ENCODE measurements around the gene GPBAR1.
A peak's percentile ranks its signal among the peaks of the same experiment; 100 is the strongest.

Gene GPBAR1

GRCh38 chr2:218290316-218291261 lies 29.8 kb downstream of the GPBAR1 start:
- no peak overlapping the region for H3K4me3 ChIP-seq
- H3K36me3 ChIP-seq (replicated peaks): no peaks in the 10 kb centered on the region
- peaks cover 25% of the 10 kb centered on the region for H3K4me1 ChIP-seq
- no peaks in the 10 kb centered on the region for H3K27me3 ChIP-seq (ENCODE audit: low read depth)
- in situ Hi-C loops (cut with MboI; ENCODE audit: low sequenced_read_pairs): loop anchor here (25.0 kb wide), 1 partner anchor 372 kb away; the partner anchor contains the start of genes BCS1L, RNF25, STK36 and ZNF142
- DNase-seq (ENCODE audit: low spot score in 2 of 2): no peak
- no peaks in the 10 kb centered on the region for H3K9me3 ChIP-seq

- in situ Hi-C loops (cut with MboI; ENCODE audit: low sequenced_read_pairs): loop anchor here (25.0 kb wide), 1 partner anchor 371 kb away; the partner anchor contains the start of genes BCS1L, RNF25, STK36 and ZNF142
- DNase-seq (ENCODE audit: low spot score in 2 of 2): no peak
- H3K9me3 ChIP-seq: no peaks in the 10 kb centered on the region
Measured at GRCh38 chr2:218291318-218292047, 30.7 kb downstream of the GPBAR1 start.

GRCh38 chr2:218292048-218293014 lies 31.5 kb downstream of the GPBAR1 start, which contains the start of gene TMBIM1:
Gene TMBIM1 (minus strand): TSS chr2:218292503. CDS start chr2:218282141, 10,362 bp downstream.
- H3K4me1 ChIP-seq: peaks cover 20% of the 10 kb centered on the region

More at GRCh38 chr2:218291318-218292047, 30.7 kb downstream of the GPBAR1 start:
- H3K4me3 ChIP-seq: peak overlapping the region; percentile 71
- H3K4me1 ChIP-seq: peaks cover 25% of the 10 kb centered on the region
- no peaks in the 10 kb centered on the region for H3K36me3 ChIP-seq (replicated peaks)
- no peaks in the 10 kb centered on the region for H3K27me3 ChIP-seq (ENCODE audit: low read depth)

GRCh38 chr2:218293715-218294429 lies 33.1 kb downstream of the GPBAR1 start:
- H3K4me1 ChIP-seq: peaks cover 18% of the 10 kb centered on the region
- H3K9me3 ChIP-seq: no peaks in the 10 kb centered on the region
- no peak for DNase-seq (ENCODE audit: low spot score in 2 of 2)
- in situ Hi-C loops (cut with MboI; ENCODE audit: low sequenced_read_pairs): loop anchor here (25.0 kb wide), 1 partner anchor 368 kb away; the partner anchor contains the start of genes BCS1L, RNF25, STK36 and ZNF142
- H3K36me3 ChIP-seq (replicated peaks): no peaks in the 10 kb centered on the region
- no peaks in the 10 kb centered on the region for H3K27me3 ChIP-seq (ENCODE audit: low read depth)
- H3K4me3 ChIP-seq: no peak overlapping the region

More at GRCh38 chr2:218292048-218293014, 31.5 kb downstream of the GPBAR1 start, which contains the start of gene TMBIM1:
- Histone ChIP-seq H3K9me3 (no peaks in the 10 kb centered on the region), H3K27me3 (ENCODE audit: low read depth) (no peaks in the 10 kb centered on the region), H3K36me3 (replicated peaks) (no peaks in the 10 kb centered on the region), H3K4me3 (peak within 1 kb of the TSS; percentile 71)
- in situ Hi-C loops (cut with MboI; ENCODE audit: low sequenced_read_pairs): loop anchor here (25.0 kb wide), 1 partner anchor 370 kb away; the partner anchor contains the start of genes BCS1L, RNF25, STK36 and ZNF142
- DNase-seq (ENCODE audit: low spot score in 2 of 2): peak; percentile 68 to 81

GRCh38 chr2:218294430-218295022 lies 33.7 kb downstream of the GPBAR1 start:
- no peak for DNase-seq (ENCODE audit: low spot score in 2 of 2)
- no peak overlapping the region for H3K4me3 ChIP-seq
- H3K9me3 ChIP-seq: no peaks in the 10 kb centered on the region
- H3K36me3 ChIP-seq (replicated peaks): no peaks in the 10 kb centered on the region
- in situ Hi-C loops (cut with MboI; ENCODE audit: low sequenced_read_pairs): loop anchor here (25.0 kb wide), 1 partner anchor 368 kb away; the partner anchor contains the start of genes BCS1L, RNF25, STK36 and ZNF142
- peaks cover 18% of the 10 kb centered on the region for H3K4me1 ChIP-seq
- no peaks in the 10 kb centered on the region for H3K27me3 ChIP-seq (ENCODE audit: low read depth)

GRCh38 chr2:218295029-218295428 lies 34.2 kb downstream of the GPBAR1 start:
- no peaks in the 10 kb centered on the region for H3K9me3 ChIP-seq
- in situ Hi-C loops (cut with MboI; ENCODE audit: low sequenced_read_pairs): loop anchor here (25.0 kb wide), 1 partner anchor 367 kb away; the partner anchor contains the start of genes BCS1L, RNF25, STK36 and ZNF142
- peaks cover 15% of the 10 kb centered on the region for H3K4me1 ChIP-seq
- no peaks in the 10 kb centered on the region for H3K36me3 ChIP-seq (replicated peaks)
- no peak overlapping the region for H3K4me3 ChIP-seq
- DNase-seq (ENCODE audit: low spot score in 2 of 2): no peak
- H3K27me3 ChIP-seq (ENCODE audit: low read depth): no peaks in the 10 kb centered on the region

GRCh38 chr2:218296200-218296599 lies 35.4 kb downstream of the GPBAR1 start:
- DNase-seq (ENCODE audit: low spot score in 2 of 2): no peak
- Histone ChIP-seq H3K27me3 (ENCODE audit: low read depth) (no peaks in the 10 kb centered on the region), H3K9me3 (no peaks in the 10 kb centered on the region), H3K4me3 (no peak overlapping the region), H3K36me3 (replicated peaks) (no peaks in the 10 kb centered on the region), H3K4me1 (peaks cover 11% of the 10 kb centered on the region)
- in situ Hi-C loops (cut with MboI; ENCODE audit: low sequenced_read_pairs): loop anchor here (25.0 kb wide), 1 partner anchor 366 kb away; the partner anchor contains the start of genes BCS1L, RNF25, STK36 and ZNF142

- no peaks in the 10 kb centered on the region for H3K9me3 ChIP-seq
- in situ Hi-C loops (cut with MboI; ENCODE audit: low sequenced_read_pairs): loop anchor here (25.0 kb wide), 1 partner anchor 365 kb away; the partner anchor contains the start of genes BCS1L, RNF25, STK36 and ZNF142
- peaks cover 11% of the 10 kb centered on the region for H3K4me1 ChIP-seq
- no peaks in the 10 kb centered on the region for H3K27me3 ChIP-seq (ENCODE audit: low read depth)
- H3K4me3 ChIP-seq: no peak overlapping the region
- no peaks in the 10 kb centered on the region for H3K36me3 ChIP-seq (replicated peaks)
- no peak for DNase-seq (ENCODE audit: low spot score in 2 of 2)
Measured at GRCh38 chr2:218296847-218297246, 36.0 kb downstream of the GPBAR1 start.

- H3K4me3 ChIP-seq: no peak overlapping the region
- peaks cover 6% of the 10 kb centered on the region; the same call in 1 of the 2 replicates for H3K4me1 ChIP-seq
- no peaks in the 10 kb centered on the region for H3K27me3 ChIP-seq (ENCODE audit: low read depth)
- no peak for DNase-seq (ENCODE audit: low spot score in 2 of 2)
- H3K36me3 ChIP-seq (replicated peaks): no peaks in the 10 kb centered on the region
- H3K9me3 ChIP-seq: no peaks in the 10 kb centered on the region
- in situ Hi-C loops (cut with MboI; ENCODE audit: low sequenced_read_pairs): loop anchor here (25.0 kb wide), 1 partner anchor 364 kb away; the partner anchor contains the start of genes BCS1L, RNF25, STK36 and ZNF142
Measured at GRCh38 chr2:218298314-218298875, 37.6 kb downstream of the GPBAR1 start.

GRCh38 chr2:218300141-218300540 lies 39.3 kb downstream of the GPBAR1 start:
- in situ Hi-C loops (cut with MboI; ENCODE audit: low sequenced_read_pairs): loop anchor here (5.0 kb wide), 1 partner anchor 92 kb away; no protein-coding TSS in a partner anchor
- H3K4me1 ChIP-seq: no peaks in the 10 kb centered on the region
- H3K9me3 ChIP-seq: no peaks in the 10 kb centered on the region
- H3K27me3 ChIP-seq (ENCODE audit: low read depth): no peaks in the 10 kb centered on the region
- DNase-seq (ENCODE audit: low spot score in 2 of 2): no peak
- no peaks in the 10 kb centered on the region for H3K36me3 ChIP-seq (replicated peaks)
- no peak overlapping the region for H3K4me3 ChIP-seq

- in situ Hi-C loops (cut with MboI; ENCODE audit: low sequenced_read_pairs): loop anchor here (5.0 kb wide), 1 partner anchor 91 kb away; no protein-coding TSS in a partner anchor
Measured at GRCh38 chr2:218301176-218301819, 40.5 kb downstream of the GPBAR1 start.

More at GRCh38 chr2:218301176-218301819, 40.5 kb downstream of the GPBAR1 start:
- Histone ChIP-seq H3K9me3 (no peaks in the 10 kb centered on the region), H3K4me3 (no peak overlapping the region), H3K36me3 (replicated peaks) (no peaks in the 10 kb centered on the region), H3K27me3 (ENCODE audit: low read depth) (no peaks in the 10 kb centered on the region), H3K4me1 (no peaks in the 10 kb centered on the region)
- peak; percentile 84 to 93 for DNase-seq (ENCODE audit: low spot score in 2 of 2)
